Type B pancreatic cell (in vitro differentiated cells): ENCODE results near the gene H1-8. TPM values are rescaled to one million over a fixed set of nuclear protein-coding genes. Genes with fewer than 3 reads are reported as not detected.
"Not testable (repeated sequence)": the region's sequence is repeated elsewhere in the genome, so short reads cannot be mapped to it uniquely, and the experiment has no call there.

ENCODE experiments used
- DNase-seq: peaks from one replicate; pipeline ENCODE4 v3.0.0; 2021; ENCODE audit warnings: mixed read lengths; ENCODE audit not compliant: unreplicated experiment; ENCODE audit errors: extremely low spot score
- H3K27ac Mint-ChIP-seq: 2 replicates; pipeline ENCODE4 v1.8.0; 2021; ENCODE audit warnings: mild to moderate bottlenecking, mixed read lengths
- H3K27me3 Mint-ChIP-seq: 2 replicates; pipeline ENCODE4 v1.8.0; 2021; ENCODE audit warnings: mixed read lengths
- H3K36me3 Mint-ChIP-seq: 2 replicates; pipeline ENCODE4 v1.8.0; 2021; ENCODE audit warnings: mixed read lengths
- H3K4me1 Mint-ChIP-seq: one replicate; pipeline ENCODE4 v1.8.0; 2021; ENCODE audit warnings: mixed read lengths; ENCODE audit not compliant: unreplicated experiment
- H3K4me3 Mint-ChIP-seq: 2 replicates; pipeline ENCODE4 v1.8.0; 2021; ENCODE audit warnings: mild to moderate bottlenecking, mixed read lengths
- H3K9me3 Mint-ChIP-seq: 2 replicates; pipeline ENCODE4 v1.8.0; 2021; ENCODE audit warnings: mixed read lengths
- total RNA-seq: library from RNA; stranded (reverse); gene quantifications from 2 replicates; pipeline ENCODE4 v1.2.1, GENCODE V29; 2021; ENCODE audit warnings: low replicate concordance
- TF ChIP-seq, protein P1 (sequence below): fragments of 200-600 bp; sonication (generic); conservative IDR thresholded peaks from 2 replicates; pipeline ENCODE4 v1.5.0; 2021; ENCODE audit warnings: antibody characterized with exemption, mild to moderate bottlenecking

H1-8 gene
- total RNA-seq, 1 donor from 2014 or later = not detected

DNA sequence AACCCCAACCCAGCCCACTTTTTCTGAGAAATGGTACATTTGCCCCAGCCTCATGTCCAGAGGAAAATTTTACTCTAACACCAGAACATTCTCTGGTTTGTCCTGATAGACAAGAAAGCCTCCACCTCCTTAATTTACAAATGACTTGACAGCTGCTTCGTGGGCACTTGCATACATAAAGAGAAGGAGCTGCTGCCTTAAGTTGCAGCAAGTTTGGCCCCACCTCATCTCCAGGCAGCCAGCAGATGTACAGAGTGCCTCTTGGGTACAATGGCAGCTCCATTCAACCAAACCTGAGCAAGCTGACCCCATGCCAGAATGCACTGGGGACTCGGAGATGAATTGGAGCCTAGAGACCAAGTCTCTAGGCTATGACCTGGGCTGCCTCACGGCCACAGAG, 6.2 kb upstream of the H1-8 start:
- no peak overlapping the region for H3K27ac Mint-ChIP-seq
- H3K36me3 Mint-ChIP-seq = no peaks in the 10 kb centered on the region
- H3K9me3 Mint-ChIP-seq = no peaks in the 10 kb centered on the region
- H3K4me1 Mint-ChIP-seq = peaks cover 18% of the 10 kb centered on the region
- no peaks in the 10 kb centered on the region for H3K27me3 Mint-ChIP-seq
- H3K4me3 Mint-ChIP-seq = no peak overlapping the region
- TF ChIP-seq, protein P1, sequence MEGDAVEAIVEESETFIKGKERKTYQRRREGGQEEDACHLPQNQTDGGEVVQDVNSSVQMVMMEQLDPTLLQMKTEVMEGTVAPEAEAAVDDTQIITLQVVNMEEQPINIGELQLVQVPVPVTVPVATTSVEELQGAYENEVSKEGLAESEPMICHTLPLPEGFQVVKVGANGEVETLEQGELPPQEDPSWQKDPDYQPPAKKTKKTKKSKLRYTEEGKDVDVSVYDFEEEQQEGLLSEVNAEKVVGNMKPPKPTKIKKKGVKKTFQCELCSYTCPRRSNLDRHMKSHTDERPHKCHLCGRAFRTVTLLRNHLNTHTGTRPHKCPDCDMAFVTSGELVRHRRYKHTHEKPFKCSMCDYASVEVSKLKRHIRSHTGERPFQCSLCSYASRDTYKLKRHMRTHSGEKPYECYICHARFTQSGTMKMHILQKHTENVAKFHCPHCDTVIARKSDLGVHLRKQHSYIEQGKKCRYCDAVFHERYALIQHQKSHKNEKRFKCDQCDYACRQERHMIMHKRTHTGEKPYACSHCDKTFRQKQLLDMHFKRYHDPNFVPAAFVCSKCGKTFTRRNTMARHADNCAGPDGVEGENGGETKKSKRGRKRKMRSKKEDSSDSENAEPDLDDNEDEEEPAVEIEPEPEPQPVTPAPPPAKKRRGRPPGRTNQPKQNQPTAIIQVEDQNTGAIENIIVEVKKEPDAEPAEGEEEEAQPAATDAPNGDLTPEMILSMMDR = no peak
- no peak for DNase-seq

- Mint-ChIP-seq H3K27ac (no peak overlapping the region), H3K36me3 (no peaks in the 10 kb centered on the region), H3K27me3 (no peaks in the 10 kb centered on the region), H3K4me3 (no peak overlapping the region), H3K9me3 (no peaks in the 10 kb centered on the region), H3K4me1 (peaks cover 13% of the 10 kb centered on the region)
- DNase-seq = no peak
- TF ChIP-seq, protein P1 = no peak
These were observed 3.8 kb upstream of the H1-8 start for GRCh38 chr3:129539206-129539605.

DNA sequence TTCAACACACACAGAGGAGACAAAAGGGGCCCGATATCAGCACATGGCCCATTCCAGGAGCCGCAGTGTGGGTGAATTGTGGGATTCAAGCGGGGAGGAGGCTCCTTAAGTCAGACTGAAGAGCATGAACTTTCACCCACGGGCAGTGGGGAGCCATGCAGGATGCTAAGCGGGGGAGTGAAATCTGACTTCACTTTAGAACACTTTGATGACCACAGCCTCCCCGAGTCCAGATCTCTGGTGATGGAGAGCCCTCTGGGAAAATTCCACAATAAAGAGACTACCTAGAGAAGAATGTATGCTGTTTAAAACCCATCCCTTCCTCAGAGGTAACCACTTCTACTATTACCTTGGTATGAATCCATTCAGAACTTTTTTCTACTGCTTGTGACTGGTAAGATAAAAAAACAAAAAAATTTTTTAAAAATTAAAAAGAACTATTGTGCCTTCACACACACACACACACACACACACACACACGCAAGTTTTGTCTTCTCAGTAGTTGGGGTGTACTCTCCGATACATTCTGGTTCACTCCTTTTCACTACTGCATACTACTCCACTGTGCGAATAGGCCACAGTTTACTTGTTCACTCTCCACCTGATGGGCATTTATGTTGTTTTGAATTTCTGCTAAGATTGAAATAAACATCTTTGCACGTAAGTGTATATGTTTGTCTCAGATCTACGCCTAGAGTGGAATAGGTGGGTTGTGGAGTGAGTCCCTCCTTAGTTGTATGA, 2.0 kb upstream of the H1-8 start:
- Mint-ChIP-seq H3K27me3 (no peaks in the 10 kb centered on the region), H3K36me3 (no peaks in the 10 kb centered on the region), H3K4me3 (no peak overlapping the region), H3K9me3 (no peaks in the 10 kb centered on the region), H3K4me1 (peaks cover 7% of the 10 kb centered on the region), H3K27ac (no peak overlapping the region)
- DNase-seq = no peak
- TF ChIP-seq, protein P1 = no peak

GRCh38 chr3:129542747-129543146, 228 bp upstream of the H1-8 start:
- peaks cover 7% of the 10 kb centered on the region for H3K4me1 Mint-ChIP-seq
- no peak for DNase-seq
- TF ChIP-seq, protein P1 = no peak
- H3K4me3 Mint-ChIP-seq = no peak overlapping the region
- no peaks in the 10 kb centered on the region for H3K9me3 Mint-ChIP-seq
- H3K27me3 Mint-ChIP-seq = no peaks in the 10 kb centered on the region
- no peaks in the 10 kb centered on the region for H3K36me3 Mint-ChIP-seq
- H3K27ac Mint-ChIP-seq = no peak overlapping the region

DNA sequence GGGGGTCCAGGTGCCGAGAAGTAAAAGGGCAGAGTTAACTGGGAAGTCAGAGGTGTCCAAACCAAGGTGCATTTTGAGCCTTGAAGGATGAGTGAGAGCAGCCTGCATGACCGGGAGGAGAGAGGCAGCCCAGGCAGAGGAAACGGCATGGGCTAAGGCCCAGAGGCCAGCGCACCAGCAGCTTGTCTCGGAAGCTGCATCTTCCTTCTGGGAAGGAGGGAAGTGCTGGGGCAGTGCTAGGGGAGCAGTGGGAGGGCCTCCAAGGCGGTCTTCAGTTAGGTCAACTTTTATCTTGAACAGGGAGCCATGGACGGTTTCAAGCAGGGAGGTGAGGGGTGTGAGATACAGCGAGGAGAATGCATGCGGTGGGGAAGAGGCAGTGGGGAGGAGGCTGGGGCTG, 1.0 kb downstream of the H1-8 start:
- Mint-ChIP-seq H3K36me3 (no peaks in the 10 kb centered on the region), H3K4me3 (no peak overlapping the region), H3K27me3 (no peaks in the 10 kb centered on the region), H3K9me3 (no peaks in the 10 kb centered on the region), H3K4me1 (peaks cover 16% of the 10 kb centered on the region), H3K27ac (no peak overlapping the region)
- DNase-seq = no peak
- TF ChIP-seq, protein P1 = no peak

DNA sequence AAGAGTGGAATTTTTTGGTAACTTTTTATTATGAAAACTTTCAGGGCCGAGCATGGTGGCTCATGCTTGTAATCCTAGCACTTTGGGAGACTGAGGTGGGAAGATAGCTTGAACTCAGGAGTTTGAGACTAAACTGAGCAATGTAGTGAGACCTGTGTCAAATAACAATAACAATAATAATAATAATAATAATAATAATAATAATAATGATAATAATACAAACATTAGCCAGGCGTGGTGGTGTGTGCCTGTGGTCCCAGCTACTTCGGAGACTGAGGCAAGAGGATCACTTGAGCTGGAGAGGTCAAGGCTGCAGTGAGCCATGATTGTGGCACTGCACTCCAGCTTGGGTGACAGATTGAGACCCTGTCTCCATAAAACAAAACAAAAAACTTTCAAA, 3.0 kb downstream of the H1-8 start:
- not testable (repeated sequence) for H3K27ac Mint-ChIP-seq, H3K9me3 Mint-ChIP-seq, H3K4me3 Mint-ChIP-seq, H3K27me3 Mint-ChIP-seq, H3K36me3 Mint-ChIP-seq, DNase-seq
- H3K4me1 Mint-ChIP-seq = peaks cover 10% of the 10 kb centered on the region
